VCaP (cell line): ENCODE data around the gene CSTPP1.
A peak's percentile ranks its signal among the peaks of the same experiment; 100 is the strongest.
"Not testable (repeated sequence)": the region's sequence is repeated elsewhere in the genome, so short reads cannot be mapped to it uniquely, and the experiment has no call there.

Experiments used
- H3K27ac ChIP-seq: fragments of 450-650 bp; 2 replicates; pipeline ENCODE4 v1.5.1; 2017
- TF ChIP-seq, protein P1 (sequence below): fragments of 450-650 bp; conservative IDR thresholded peaks from 2 replicates; pipeline ENCODE4 v1.5.1; 2017; ENCODE audit warnings: mild to moderate bottlenecking, moderate library complexity

The CSTPP1 gene

GRCh38 chr11:47185305-47186075, 248.9 kb downstream of the CSTPP1 start:
- H3K27ac ChIP-seq = peak overlapping the region; percentile 76

GRCh38 chr11:47186076-47186699, 249.6 kb downstream of the CSTPP1 start, which contains the start of gene PACSIN3:
TSS of gene PACSIN3 (minus strand) at chr11:47186434. CDS start at chr11:47182727, 3,707 bp downstream.
- TF ChIP-seq, protein P1, sequence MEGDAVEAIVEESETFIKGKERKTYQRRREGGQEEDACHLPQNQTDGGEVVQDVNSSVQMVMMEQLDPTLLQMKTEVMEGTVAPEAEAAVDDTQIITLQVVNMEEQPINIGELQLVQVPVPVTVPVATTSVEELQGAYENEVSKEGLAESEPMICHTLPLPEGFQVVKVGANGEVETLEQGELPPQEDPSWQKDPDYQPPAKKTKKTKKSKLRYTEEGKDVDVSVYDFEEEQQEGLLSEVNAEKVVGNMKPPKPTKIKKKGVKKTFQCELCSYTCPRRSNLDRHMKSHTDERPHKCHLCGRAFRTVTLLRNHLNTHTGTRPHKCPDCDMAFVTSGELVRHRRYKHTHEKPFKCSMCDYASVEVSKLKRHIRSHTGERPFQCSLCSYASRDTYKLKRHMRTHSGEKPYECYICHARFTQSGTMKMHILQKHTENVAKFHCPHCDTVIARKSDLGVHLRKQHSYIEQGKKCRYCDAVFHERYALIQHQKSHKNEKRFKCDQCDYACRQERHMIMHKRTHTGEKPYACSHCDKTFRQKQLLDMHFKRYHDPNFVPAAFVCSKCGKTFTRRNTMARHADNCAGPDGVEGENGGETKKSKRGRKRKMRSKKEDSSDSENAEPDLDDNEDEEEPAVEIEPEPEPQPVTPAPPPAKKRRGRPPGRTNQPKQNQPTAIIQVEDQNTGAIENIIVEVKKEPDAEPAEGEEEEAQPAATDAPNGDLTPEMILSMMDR = no peak; the same call in 1 of the 2 replicates
- peak within 1 kb of the TSS; percentile 76 for H3K27ac ChIP-seq

More at GRCh38 chr11:47185305-47186075, 248.9 kb downstream of the CSTPP1 start:
- TF ChIP-seq, protein P1 = no peak

DNA sequence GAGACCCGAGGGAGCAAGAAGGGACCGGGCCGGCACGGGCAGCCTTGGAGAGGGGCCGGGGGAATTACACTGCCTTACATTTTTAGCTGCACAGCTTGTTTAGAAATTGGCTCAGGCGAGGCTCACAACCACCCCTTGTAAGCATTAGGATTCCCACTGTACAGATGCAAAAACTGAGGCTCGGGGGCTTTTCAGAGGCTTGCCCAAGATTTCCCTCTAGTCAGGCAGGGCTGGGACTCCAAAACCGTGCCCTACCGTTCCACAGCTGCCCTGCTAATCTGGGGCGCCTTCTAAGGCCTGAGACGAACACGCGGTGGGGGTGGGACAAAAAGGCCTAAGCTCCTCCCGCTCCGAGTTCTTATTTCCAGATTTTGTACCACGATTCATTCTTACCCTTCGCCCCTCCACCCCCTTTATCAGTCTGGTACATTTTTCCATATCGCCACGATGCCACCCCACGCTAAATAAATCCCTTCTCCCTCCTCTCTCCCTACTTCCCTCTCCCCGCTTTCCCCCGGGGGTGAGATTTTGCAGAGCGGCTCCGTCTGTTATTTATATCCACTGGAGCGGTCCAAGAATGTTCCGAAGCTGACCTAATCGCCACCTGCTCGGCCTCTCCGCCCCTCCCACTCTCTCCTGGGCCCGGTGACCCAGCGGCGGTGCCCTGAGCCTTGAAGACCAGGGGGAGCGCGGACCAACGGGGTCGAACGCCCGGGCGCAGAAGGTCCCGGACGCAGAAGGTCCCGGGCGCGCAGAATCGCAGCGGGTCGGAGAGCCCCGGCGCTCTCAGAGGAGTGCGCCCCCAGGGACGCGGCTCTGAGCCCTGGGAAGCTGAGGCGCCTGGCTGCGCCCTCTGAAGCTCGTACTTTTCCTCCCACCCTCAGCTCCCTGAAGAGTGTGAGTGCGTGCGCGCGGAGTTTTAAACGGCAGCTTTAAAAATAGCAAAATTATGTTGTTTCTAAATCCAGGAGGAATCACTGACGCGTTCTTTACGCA, 250.4 kb downstream of the CSTPP1 start:
- TF ChIP-seq, protein P1 = no peak
- H3K27ac ChIP-seq = peak overlapping the region; percentile 76

GRCh38 chr11:47187723-47188122, 251.2 kb downstream of the CSTPP1 start:
- H3K27ac ChIP-seq = peak overlapping the region; percentile 76
- TF ChIP-seq, protein P1 = no peak

DNA sequence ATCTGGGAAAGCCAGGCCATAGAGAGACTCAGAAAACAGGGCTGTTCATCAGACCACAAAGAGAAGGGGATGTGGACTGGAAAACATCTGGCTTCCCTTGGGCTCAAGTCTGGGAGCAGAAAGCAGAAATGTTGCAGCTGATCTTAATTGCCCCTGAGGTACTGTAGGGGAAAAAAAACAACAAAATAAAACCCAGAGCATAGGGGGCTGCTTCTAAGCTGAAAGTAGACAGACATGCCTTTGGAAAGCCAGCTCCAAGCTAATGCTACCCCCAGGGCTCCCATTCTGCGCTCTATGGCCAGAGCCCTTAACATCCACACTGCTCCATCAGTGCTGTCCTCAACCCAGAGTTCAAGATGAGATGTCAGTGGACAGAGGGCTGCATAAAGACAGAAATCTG, 251.7 kb downstream of the CSTPP1 start:
- H3K27ac ChIP-seq = peak overlapping the region; percentile 76

DNA sequence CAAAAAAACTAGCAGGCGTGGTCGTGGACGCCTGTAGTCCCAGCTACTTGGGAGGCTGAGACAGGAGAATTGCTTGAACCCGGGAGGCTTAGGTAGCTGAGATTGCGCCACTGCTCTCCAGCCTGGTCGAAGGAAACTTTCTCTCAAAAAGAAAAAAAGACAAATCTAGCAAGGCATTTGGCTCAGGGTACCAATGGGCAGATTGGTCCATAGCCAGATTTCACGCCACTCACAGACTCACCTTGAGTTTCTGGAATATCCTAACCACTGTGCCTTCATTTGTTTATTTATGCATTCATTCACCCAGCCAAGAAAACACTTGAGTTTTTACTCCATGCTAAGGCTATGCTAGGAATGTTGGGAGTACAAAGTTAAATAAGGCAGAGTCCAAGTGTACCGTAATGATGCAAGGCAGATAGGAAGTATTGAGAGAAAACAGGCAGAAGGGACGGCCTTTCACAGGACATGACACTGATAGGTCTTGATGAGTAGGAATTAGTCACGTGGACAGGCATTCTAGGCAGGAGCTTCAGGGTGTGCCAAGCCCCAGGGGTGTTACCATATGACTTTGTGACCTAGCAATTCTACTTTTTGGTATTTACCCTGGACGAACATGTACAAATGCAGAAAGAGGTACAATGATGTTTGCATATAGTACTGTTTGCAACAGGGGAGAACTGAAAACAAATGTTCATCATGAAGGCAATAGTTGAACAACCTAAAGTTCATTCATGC, 252.7 kb downstream of the CSTPP1 start:
- no peak overlapping the region for H3K27ac ChIP-seq
- TF ChIP-seq, protein P1 = no peak

More for the DNA sequence above, 251.7 kb downstream of the CSTPP1 start:
- TF ChIP-seq, protein P1 = no peak

- H3K27ac ChIP-seq = not testable (repeated sequence)
Observed at GRCh38 chr11:47191137-47191536, 254.6 kb downstream of the CSTPP1 start.
